K562 (cell line): Measurements from ENCODE around the gene ZBTB16. TPM values are rescaled to one million over a fixed set of nuclear protein-coding genes. Genes with fewer than 3 reads are reported as not detected.

Source experiments
- ATAC-seq: fragments of 200-7000 bp; cut with Tn5 transposase; 3 replicates; pipeline ENCODE4 v1.9.1; 2020; ENCODE audit warnings: moderate library complexity
- BruUV-seq: library from RNA; stranded (reverse); fragments of 400-500 nt; replicated peaks from 2 replicates; lab custom pipeline; 2021; lab: Mats Ljungman, UMichigan
- CTCF ChIA-PET: fragments of 300-600 bp; formaldehyde crosslinking; extraction: SDS; loops from one replicate; lab custom pipeline; 2021; ENCODE audit warnings: low intra/inter-chr PET ratio; lab: Yijun Ruan, JAX
- POLR2A ChIA-PET: fragments of 300-600, 350-650 bp; sonication (Branson Sonifier 250); formaldehyde crosslinking; extraction: SDS; loops from one replicate; lab custom pipeline; 2021; ENCODE audit warnings: antibody characterized with exemption, inconsistent platforms; lab: Yijun Ruan, JAX
- DNase-seq, 4 experiments: peaks; one replicate each; pipeline versions ENCODE4 v3.0.0 to v3.0.0-alpha.2; 2011 to 2018; ENCODE audit warnings: low spot score in 3 of 4, mixed read lengths in 3 of 4; ENCODE audit errors: extremely low read depth in 1 of 4
- FAIRE-seq: peaks from 2 replicates; lab custom pipeline; 2011; peaks lifted over from hg19 to GRCh38; lab: Jason Lieb, UNC
- H2AFZ ChIP-seq: 2 replicates; pipeline ENCODE4 v1.6.0; 2011; ENCODE audit warnings: low read depth, low read length, control low read depth, inconsistent platforms
- H3K27ac ChIP-seq: fragments of 200-600 bp; 3 replicates; pipeline ENCODE4 v1.8.0; 2011; ENCODE audit warnings: low read depth, mild to moderate bottlenecking, control low read depth, inconsistent platforms, low read length, moderate library complexity, mixed read lengths; ENCODE audit errors: extremely low read depth
- H3K27me3 ChIP-seq, 2 experiments: fragments of 300-600 bp in 1 of 2; 2 replicates in 1 of 2; 3 replicates in 1 of 2; pipeline versions ENCODE4 v1.6.0 to v1.8.0; 2011; ENCODE audit warnings: inconsistent platforms in 2 of 2, low read length in 2 of 2, mild to moderate bottlenecking in 1 of 2, mixed read lengths in 1 of 2, moderate library complexity in 1 of 2; ENCODE audit not compliant: control insufficient read depth in 2 of 2, insufficient read depth in 2 of 2
- H3K36me3 ChIP-seq: fragments of 300-600 bp; 3 replicates; pipeline ENCODE4 v1.8.0; 2011; ENCODE audit warnings: mild to moderate bottlenecking, low read length, inconsistent platforms; ENCODE audit not compliant: control insufficient read depth, insufficient read depth
- H3K4me1 ChIP-seq, 2 experiments: fragments of 200-600 bp in 1 of 2; replicated peaks in 1 of 2; 2 replicates in 1 of 2; 3 replicates in 1 of 2; pipeline versions ENCODE4 v1.5.1 to v1.8.0; 2011; ENCODE audit warnings: inconsistent platforms in 2 of 2, low read length in 2 of 2, mild to moderate bottlenecking in 1 of 2, mixed read lengths in 1 of 2, moderate library complexity in 1 of 2; ENCODE audit not compliant: control insufficient read depth in 2 of 2, insufficient read depth in 2 of 2
- H3K4me2 ChIP-seq: 2 replicates; pipeline ENCODE4 v1.6.1; 2011; ENCODE audit warnings: low read length, control low read depth, inconsistent platforms, mixed read lengths; ENCODE audit not compliant: insufficient read depth
- H3K4me3 ChIP-seq: fragments of 200-600 bp; sonication (generic), shearing (Covaris generic); 2 replicates; pipeline ENCODE4 v1.5.1; 2016; ENCODE audit warnings: control low read depth, inconsistent platforms
- H3K79me2 ChIP-seq: fragments of 200-600 bp; 3 replicates; pipeline ENCODE4 v1.8.0; 2011; ENCODE audit warnings: low read length, inconsistent platforms; ENCODE audit not compliant: control insufficient read depth, insufficient read depth
- H3K9ac ChIP-seq, 2 experiments: 2 replicates each; pipeline versions ENCODE4 v1.6.0 to v1.6.1; 2011; ENCODE audit warnings: low read depth in 2 of 2, low read length in 2 of 2, control low read depth in 1 of 2, inconsistent platforms in 1 of 2, mild to moderate bottlenecking in 1 of 2, mixed read lengths in 1 of 2; ENCODE audit not compliant: insufficient read depth in 1 of 2
- H3K9me1 ChIP-seq: one replicate; pipeline ENCODE4 v1.6.0; 2011; ENCODE audit warnings: inconsistent platforms, mild to moderate bottlenecking, low read length, moderate library complexity; ENCODE audit not compliant: control insufficient read depth, insufficient read depth
- H3K9me3 ChIP-seq: replicated peaks from 2 replicates; pipeline ENCODE4 v1.5.1; 2011; ENCODE audit warnings: low read depth, low read length, inconsistent platforms; ENCODE audit not compliant: control insufficient read depth, insufficient read depth
- H4K20me1 ChIP-seq: replicated peaks from 2 replicates; pipeline ENCODE4 v1.6.1; 2011; ENCODE audit warnings: low read length, inconsistent platforms, mixed read lengths; ENCODE audit not compliant: control insufficient read depth, insufficient read depth
- CBX5 ChIP-seq: IDR thresholded peaks from 2 replicates; pipeline ENCODE4 v1.6.1; 2014; ENCODE audit warnings: low read depth, borderline replicate concordance
- CEBPB ChIP-seq: fragments of 450-650 bp; IDR thresholded peaks from 2 replicates; pipeline ENCODE4 v1.6.1; 2016; ENCODE audit warnings: missing genetic modification characterization, missing compliant biosample characterization
- CREBBP ChIP-seq: IDR thresholded peaks from one replicate; pipeline ENCODE4 v1.6.1; 2012; ENCODE audit warnings: low read depth, mild to moderate bottlenecking, control low read depth, inconsistent platforms, low read length
- FOXK1 ChIP-seq: sonication (generic); formaldehyde crosslinking; IDR thresholded peaks from 2 replicates; pipeline ENCODE4 v1.8.0; 2022; ENCODE audit warnings: missing genetic modification reagents, mild to moderate bottlenecking, borderline replicate concordance
- FUS ChIP-seq: fragments of 200-400 bp; formaldehyde crosslinking; optimal IDR thresholded peaks from 2 replicates; pipeline ENCODE3; 2017; ENCODE audit warnings: low read depth, low read length
- MIER1 ChIP-seq: fragments of 450-650 bp; IDR thresholded peaks from 2 replicates; pipeline ENCODE4 v1.6.1; 2016; ENCODE audit warnings: antibody characterized with exemption, mild to moderate bottlenecking, low read depth
- PHTF2 ChIP-seq: fragments of 250-450 bp; sonication (Bioruptor Pico); IDR thresholded peaks from 2 replicates; pipeline ENCODE4 v1.5.0; 2021; ENCODE audit warnings: mild to moderate bottlenecking
- SMAD3 ChIP-seq: fragments of 450-650 bp; formaldehyde crosslinking; conservative IDR thresholded peaks from 2 replicates; pipeline ENCODE4 v1.4.0; 2020; ENCODE audit warnings: mild to moderate bottlenecking
- SREBF1 ChIP-seq: fragments of 150-350 bp; IDR thresholded peaks from 2 replicates; pipeline ENCODE4 v1.6.1; 2014; ENCODE audit warnings: antibody characterized with exemption, low read depth, low read length, borderline replicate concordance
- TOE1 ChIP-seq, 2 experiments: fragments of 450-650 bp in 1 of 2; sonication (generic) in 1 of 2; formaldehyde crosslinking in 1 of 2; IDR thresholded peaks; 2 replicates each; pipeline versions ENCODE4 v1.7.1 to v1.8.0; 2016 to 2022; ENCODE audit warnings: borderline replicate concordance in 2 of 2, mild to moderate bottlenecking in 2 of 2, antibody characterized with exemption in 1 of 2, inconsistent platforms in 1 of 2, low read depth in 1 of 2, missing genetic modification reagents in 1 of 2, moderate library complexity in 1 of 2
- TSHZ1 ChIP-seq: fragments of 250-450 bp; sonication (Bioruptor Pico); IDR thresholded peaks from 2 replicates; pipeline ENCODE4 v1.4.0; 2020; ENCODE audit warnings: mild to moderate bottlenecking, moderate library complexity
- ZNF695 ChIP-seq: fragments of 450-650 bp; formaldehyde crosslinking; IDR thresholded peaks from 2 replicates; pipeline ENCODE4 v1.4.0; 2020; ENCODE audit warnings: mild to moderate bottlenecking, moderate library complexity
- WGBS: fragments of 100-300 bp; shearing (Covaris generic); methylation state at CpG from one replicate; pipeline ENCODE4 v1.1.6; 2016; ENCODE audit warnings: low coverage, mixed read lengths; ENCODE audit not compliant: insufficient coverage; ENCODE audit errors: missing lambda C conversion rate; 5-methylcytosine and 5-hydroxymethylcytosine counted together
- in situ Hi-C: fragments of 300-500 bp; cut with MboI; formaldehyde crosslinking; loops from 4 replicates; pipeline ENCODE4 v1.15.0; 2018; ENCODE audit warnings: inconsistent platforms, mixed read lengths
- intact Hi-C: fragments of 100-400 bp; cut with micrococcal nuclease; formaldehyde crosslinking; loops from 2 replicates; pipeline ENCODE4 v1.14.2; 2022
- polyA plus RNA-seq, 8 experiments: library from polyadenylated mRNA; depleted of rRNA in 4 of 8; stranded (reverse) in 5 of 8; unstranded in 3 of 8; fragments of >200 nt; fragmentation: Nextera tagmentation in 2 of 8; fragmentation: Illumina TruSeq in 1 of 8; extraction: Ambion mirVana in 2 of 8; extraction: Trizol in 1 of 8; gene quantifications; 2 replicates each; pipeline versions ENCODE4 v1.2.1 to v1.2.3, GENCODE V29; 2011 to 2014; ENCODE audit warnings: inconsistent platforms in 1 of 8, missing spikeins in 1 of 8
- total RNA-seq, 7 experiments: library from RNA; depleted of rRNA in 6 of 7; stranded (reverse); fragments of >200 nt in 6 of 7; fragmentation: Illumina TruSeq in 2 of 7; extraction: Trizol in 2 of 7; gene quantifications; 2 replicates each; pipeline versions ENCODE4 v1.2.1 to v1.2.3, GENCODE V29; 2011 to 2021; ENCODE audit warnings: low replicate concordance in 1 of 7
- TF ChIP-seq, protein P1 (sequence below): fragments of 450-650 bp; IDR thresholded peaks from 2 replicates; pipeline ENCODE4 v1.6.1; 2018; ENCODE audit not compliant: partially characterized antibody
- TF ChIP-seq, protein P2 (sequence below): sonication (generic); formaldehyde crosslinking; IDR thresholded peaks from 2 replicates; pipeline ENCODE4 v1.8.0; 2022; ENCODE audit warnings: mild to moderate bottlenecking, missing genetic modification reagents

The ZBTB16 gene
- total and polyA plus RNA-seq, 9 of the 15 experiments (the other 6 are each of a cell fraction or from before 2014, with no cell fraction given) = 0.06 to 0.40 (median 0.24) TPM; not detected in 4

GRCh38 chr11:114051558-114051957, 8.0 kb upstream of the ZBTB16 start:
- no peak for FAIRE-seq
- intact Hi-C loops (no loop called here), in situ Hi-C loops (no loop called here)
- ATAC-seq = no peak
- BruUV-seq = no TSS peak
- Histone ChIP-seq H3K27ac (no peak overlapping the region), H3K79me2 (no peaks in the 10 kb centered on the region), H3K4me1 (no peaks in the 10 kb centered on the region), H3K4me2 (no peak overlapping the region), H3K27me3 (peaks cover 23 to 41% of the 10 kb centered on the region in 2 experiments), H2AFZ (no peak overlapping the region), H3K9me3 (no peaks in the 10 kb centered on the region), H3K9ac (no peak overlapping the region), H3K9me1 (no peaks in the 10 kb centered on the region), H4K20me1 (no peaks in the 10 kb centered on the region), H3K4me3 (no peak overlapping the region), H3K36me3 (no peaks in the 10 kb centered on the region)
- DNase-seq = no peak
- WGBS = 2% methylated on average over 4 of the region's 4 CpGs
- ChIA-PET POLR2A (interaction anchor here (0.6 kb wide), 1 partner anchor 36 kb away, joined by 3 read pairs; no protein-coding TSS in a partner anchor), CTCF (no interaction called here)
- no peak for TF ChIP-seq FOXK1
- TF ChIP-seq ZNF695 (CRISPR knock-in tag) = no peak
- TF ChIP-seq, protein P1, sequence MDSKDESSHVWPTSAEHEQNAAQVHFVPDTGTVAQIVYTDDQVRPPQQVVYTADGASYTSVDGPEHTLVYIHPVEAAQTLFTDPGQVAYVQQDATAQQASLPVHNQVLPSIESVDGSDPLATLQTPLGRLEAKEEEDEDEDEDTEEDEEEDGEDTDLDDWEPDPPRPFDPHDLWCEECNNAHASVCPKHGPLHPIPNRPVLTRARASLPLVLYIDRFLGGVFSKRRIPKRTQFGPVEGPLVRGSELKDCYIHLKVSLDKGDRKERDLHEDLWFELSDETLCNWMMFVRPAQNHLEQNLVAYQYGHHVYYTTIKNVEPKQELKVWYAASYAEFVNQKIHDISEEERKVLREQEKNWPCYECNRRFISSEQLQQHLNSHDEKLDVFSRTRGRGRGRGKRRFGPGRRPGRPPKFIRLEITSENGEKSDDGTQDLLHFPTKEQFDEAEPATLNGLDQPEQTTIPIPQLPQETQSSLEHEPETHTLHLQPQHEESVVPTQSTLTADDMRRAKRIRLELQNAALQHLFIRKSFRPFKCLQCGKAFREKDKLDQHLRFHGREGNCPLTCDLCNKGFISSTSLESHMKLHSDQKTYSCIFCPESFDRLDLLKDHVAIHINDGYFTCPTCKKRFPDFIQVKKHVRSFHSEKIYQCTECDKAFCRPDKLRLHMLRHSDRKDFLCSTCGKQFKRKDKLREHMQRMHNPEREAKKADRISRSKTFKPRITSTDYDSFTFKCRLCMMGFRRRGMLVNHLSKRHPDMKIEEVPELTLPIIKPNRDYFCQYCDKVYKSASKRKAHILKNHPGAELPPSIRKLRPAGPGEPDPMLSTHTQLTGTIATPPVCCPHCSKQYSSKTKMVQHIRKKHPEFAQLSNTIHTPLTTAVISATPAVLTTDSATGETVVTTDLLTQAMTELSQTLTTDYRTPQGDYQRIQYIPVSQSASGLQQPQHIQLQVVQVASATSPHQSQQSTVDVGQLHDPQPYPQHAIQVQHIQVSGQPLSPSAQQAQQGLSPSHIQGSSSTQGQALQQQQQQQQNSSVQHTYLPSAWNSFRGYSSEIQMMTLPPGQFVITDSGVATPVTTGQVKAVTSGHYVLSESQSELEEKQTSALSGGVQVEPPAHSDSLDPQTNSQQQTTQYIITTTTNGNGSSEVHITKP = no peak
- no peak for TF ChIP-seq CEBPB (tag)
- TF ChIP-seq CREBBP = no peak
- no peak for TF ChIP-seq MIER1
- no peak for TF ChIP-seq SREBF1
- no peak for TF ChIP-seq TOE1 (IDR thresholded peaks at IDR 0.05; ENCODE audit: borderline replicate concordance)
- no peak for TF ChIP-seq TOE1 (CRISPR knock-in tag; IDR thresholded peaks at IDR 0.05; ENCODE audit: borderline replicate concordance, low read depth)
- no peak for TF ChIP-seq FUS
- no peak for TF ChIP-seq CBX5
- no peak for TF ChIP-seq PHTF2 (CRISPR knock-in tag)
- TF ChIP-seq, protein P2, sequence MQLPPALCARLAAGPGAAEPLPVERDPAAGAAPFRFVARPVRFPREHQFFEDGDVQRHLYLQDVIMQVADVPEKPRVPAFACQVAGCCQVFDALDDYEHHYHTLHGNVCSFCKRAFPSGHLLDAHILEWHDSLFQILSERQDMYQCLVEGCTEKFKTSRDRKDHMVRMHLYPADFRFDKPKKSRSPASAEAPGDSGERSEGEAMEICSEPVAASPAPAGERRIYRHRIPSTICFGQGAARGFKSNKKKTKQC (CRISPR knock-in tag) = no peak
- no peak for TF ChIP-seq SMAD3
- no peak for TF ChIP-seq TSHZ1
